GM12874 (cell line): Measurements from ENCODE around the gene MXD3.

Source experiments
- TF ChIP-seq, protein P1 (sequence below): IDR thresholded peaks from 2 replicates; pipeline ENCODE4 v1.5.1; 2011; ENCODE audit warnings: low read depth, mild to moderate bottlenecking, control low read depth, low read length, moderate library complexity; ENCODE audit not compliant: insufficient read depth

Gene MXD3

DNA sequence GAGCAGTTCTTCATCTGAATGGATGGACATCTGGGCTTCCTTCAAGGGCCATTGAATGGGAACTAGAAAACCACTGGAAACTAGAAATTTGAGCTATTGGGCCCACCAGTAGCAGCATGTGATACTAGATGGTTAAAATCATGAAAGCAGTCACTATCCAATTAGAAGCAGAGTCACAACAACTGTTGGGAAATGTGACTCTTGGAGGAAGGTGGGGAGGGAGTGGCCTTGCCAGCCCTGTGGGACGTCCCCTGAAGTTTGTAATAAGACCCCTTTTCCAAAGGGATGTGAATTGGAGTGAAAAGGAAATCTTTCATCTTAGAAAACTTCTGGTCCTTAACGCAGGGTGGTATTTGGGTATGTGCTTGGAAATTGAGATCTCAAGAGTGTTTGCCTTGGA, 13.8 kb downstream of the MXD3 start:
- TF ChIP-seq, protein P1, sequence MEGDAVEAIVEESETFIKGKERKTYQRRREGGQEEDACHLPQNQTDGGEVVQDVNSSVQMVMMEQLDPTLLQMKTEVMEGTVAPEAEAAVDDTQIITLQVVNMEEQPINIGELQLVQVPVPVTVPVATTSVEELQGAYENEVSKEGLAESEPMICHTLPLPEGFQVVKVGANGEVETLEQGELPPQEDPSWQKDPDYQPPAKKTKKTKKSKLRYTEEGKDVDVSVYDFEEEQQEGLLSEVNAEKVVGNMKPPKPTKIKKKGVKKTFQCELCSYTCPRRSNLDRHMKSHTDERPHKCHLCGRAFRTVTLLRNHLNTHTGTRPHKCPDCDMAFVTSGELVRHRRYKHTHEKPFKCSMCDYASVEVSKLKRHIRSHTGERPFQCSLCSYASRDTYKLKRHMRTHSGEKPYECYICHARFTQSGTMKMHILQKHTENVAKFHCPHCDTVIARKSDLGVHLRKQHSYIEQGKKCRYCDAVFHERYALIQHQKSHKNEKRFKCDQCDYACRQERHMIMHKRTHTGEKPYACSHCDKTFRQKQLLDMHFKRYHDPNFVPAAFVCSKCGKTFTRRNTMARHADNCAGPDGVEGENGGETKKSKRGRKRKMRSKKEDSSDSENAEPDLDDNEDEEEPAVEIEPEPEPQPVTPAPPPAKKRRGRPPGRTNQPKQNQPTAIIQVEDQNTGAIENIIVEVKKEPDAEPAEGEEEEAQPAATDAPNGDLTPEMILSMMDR: no peak

DNA sequence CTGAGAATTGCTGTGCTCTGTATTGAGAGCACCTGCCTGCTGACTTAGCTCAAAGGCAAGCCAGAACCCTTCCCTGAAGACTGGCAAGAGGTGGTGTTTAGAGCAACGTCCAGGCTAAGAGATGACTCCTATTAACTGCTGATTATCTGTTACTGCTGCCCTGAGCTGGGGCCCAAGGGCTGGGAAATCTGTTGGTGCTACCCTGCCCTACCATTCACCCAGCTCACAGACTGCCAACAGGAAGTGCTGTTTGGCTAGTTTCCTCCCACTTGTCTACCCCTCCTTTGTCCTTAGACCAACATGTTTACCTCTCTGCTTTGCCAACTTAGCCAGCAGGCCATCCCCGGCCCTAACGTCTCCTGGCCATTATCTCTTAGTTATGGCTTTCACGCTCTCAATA, 15.1 kb downstream of the MXD3 start:
- TF ChIP-seq, protein P1: no peak

DNA sequence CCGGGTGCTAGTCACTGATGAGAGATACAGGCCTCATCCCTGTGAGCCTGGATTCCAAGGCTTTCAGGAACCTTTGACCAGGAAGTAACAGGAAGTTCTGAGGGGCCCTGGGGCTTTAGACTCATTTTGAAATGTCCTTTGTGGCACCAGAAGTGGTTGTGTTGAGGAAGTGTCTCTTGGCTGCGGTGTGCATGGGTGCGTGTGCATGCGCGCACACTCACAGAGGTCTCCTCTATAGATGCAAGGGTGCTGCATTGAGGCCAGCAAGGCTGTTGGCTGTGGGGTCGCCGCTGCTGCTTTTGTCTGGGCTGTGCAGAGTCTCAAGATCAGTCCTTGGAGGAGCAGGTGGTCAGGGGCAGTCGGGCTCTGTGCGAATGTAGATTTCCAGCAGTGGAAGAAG, 15.8 kb downstream of the MXD3 start:
- TF ChIP-seq, protein P1: no peak

DNA sequence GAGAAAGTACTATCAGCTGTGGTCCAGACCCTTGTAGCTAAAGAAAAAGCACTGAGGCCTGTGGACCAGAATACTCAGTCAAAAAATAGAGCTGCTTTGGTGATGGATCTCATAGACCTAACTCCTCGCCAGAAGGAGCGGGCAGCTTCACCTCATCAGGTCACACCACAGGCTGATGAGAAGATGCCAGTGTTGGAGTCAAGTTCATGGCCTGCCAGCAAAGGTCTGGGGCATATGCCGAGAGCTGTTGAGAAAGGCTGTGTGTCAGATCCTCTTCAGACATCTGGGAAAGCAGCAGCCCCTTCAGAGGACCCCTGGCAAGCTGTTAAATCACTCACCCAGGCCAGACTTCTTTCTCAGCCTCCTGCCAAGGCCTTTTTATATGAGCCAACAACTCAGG, 17.1 kb downstream of the MXD3 start:
- TF ChIP-seq, protein P1: no peak

DNA sequence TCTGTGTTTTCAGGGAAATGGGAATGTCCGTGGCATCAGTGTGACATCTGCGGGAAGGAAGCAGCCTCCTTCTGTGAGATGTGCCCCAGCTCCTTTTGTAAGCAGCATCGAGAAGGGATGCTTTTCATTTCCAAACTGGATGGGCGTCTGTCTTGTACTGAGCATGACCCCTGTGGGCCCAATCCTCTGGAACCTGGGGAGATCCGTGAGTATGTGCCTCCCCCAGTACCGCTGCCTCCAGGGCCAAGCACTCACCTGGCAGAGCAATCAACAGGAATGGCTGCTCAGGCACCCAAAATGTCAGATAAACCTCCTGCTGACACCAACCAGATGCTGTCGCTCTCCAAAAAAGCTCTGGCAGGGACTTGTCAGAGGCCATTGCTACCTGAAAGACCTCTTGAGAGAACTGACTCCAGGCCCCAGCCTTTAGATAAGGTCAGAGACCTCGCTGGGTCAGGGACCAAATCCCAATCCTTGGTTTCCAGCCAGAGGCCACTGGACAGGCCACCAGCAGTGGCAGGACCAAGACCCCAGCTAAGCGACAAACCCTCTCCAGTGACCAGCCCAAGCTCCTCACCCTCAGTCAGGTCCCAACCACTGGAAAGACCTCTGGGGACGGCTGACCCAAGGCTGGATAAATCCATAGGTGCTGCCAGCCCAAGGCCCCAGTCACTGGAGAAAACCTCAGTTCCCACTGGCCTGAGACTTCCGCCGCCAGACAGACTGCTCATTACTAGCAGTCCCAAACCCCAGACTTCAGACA, 17.7 kb downstream of the MXD3 start:
- TF ChIP-seq, protein P1: no peak

DNA sequence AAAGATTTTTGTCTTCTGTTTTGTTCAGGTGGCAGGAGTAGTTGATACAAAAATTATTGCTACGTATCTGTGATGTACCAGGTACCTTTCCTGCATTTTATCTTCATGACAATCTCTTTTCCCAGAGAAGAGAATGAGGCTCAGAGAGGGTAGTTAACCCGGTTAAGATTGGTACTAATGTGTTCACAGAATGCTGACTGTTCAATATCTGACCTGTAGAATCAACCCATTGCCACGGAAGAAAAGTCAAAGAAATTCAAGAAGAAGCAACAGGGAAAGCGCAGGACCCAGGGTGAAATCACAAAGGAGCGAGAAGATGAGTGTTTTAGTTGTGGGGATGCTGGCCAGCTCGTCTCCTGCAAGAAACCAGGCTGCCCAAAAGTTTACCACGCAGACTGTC, 20.0 kb downstream of the MXD3 start:
- TF ChIP-seq, protein P1: no peak

DNA sequence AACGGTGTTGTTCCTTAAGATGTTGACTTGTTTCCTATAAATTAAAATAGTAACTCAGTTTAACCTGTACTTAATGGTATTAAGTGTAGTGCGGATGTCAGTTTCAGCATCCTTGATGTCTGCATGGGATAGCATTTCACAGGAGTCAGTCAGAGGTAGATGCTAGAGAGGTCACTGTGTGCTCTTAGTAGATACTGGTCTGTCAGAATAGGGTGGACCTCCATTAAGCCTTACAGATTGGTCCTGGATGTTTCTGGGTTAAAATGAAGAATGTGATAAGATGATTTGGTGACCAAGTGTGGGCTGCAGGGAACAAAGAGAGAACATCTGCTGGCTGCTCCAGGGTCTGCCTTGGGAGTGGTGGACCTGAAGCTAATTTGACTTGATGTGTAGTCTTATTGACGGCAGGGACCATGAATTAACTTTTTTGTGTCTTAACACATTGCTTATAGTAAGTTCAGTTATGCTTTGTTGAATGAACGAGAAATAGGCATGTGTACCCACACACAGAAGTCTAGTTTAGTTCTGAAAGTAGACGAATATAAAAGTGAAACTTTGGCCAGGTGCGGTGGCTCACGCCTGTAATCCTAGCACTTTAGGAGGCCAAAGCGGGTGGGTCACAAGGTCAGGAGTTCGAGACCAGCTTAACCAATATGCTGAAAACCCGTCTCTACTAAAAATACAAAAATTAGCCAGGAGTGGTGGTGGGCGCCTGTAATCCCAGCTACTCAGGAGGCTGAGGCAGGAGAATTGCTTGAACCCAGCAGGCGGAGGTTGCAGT, 20.7 kb downstream of the MXD3 start:
- TF ChIP-seq, protein P1: no peak
